Fibroblast of skin of left biceps (primary cell): Measurements from ENCODE around the gene L1CAM.

ENCODE experiments used
- DNase-seq, 2 experiments: peaks; one replicate each; pipeline ENCODE4 v3.0.0-alpha.2; 2013; ENCODE audit warnings: low read depth in 2 of 2

The L1CAM gene

DNA sequence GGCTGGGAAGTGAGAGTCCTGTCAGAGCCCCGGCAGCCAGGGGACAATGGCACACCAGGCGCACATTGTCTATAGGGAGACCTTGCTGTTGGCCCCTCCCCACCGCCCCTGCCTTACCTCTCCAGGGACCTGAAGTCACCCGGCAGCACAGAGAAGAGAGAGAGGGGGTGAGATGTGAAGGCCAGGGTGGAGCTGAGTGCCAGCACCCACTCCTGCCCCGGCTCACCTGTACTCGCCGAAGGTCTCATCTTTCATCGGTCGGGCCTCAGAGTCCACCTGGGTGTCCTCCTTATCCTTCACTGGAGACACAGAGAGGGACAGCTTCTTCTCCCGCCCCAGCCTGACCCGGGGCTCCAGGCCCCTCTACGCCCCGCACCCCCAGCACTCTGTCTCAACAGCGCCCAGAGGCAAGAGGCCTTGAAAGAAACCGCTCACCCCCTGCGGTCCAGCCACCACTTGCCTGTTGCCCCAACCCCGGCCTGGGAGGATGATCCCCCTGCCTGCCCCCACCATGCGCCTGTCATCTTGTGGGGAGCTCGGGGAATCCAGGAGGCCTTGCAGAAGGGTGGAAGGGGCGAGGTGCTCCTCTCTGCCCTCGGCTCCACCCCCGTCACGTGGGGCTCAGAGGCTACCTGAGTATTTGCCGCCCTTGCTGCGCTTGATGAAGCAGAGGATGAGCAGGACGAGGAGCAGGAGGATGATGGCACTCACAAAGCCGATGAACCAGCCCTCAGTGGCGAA is 22.6 kb downstream of the L1CAM start:
- no peak for DNase-seq

DNA sequence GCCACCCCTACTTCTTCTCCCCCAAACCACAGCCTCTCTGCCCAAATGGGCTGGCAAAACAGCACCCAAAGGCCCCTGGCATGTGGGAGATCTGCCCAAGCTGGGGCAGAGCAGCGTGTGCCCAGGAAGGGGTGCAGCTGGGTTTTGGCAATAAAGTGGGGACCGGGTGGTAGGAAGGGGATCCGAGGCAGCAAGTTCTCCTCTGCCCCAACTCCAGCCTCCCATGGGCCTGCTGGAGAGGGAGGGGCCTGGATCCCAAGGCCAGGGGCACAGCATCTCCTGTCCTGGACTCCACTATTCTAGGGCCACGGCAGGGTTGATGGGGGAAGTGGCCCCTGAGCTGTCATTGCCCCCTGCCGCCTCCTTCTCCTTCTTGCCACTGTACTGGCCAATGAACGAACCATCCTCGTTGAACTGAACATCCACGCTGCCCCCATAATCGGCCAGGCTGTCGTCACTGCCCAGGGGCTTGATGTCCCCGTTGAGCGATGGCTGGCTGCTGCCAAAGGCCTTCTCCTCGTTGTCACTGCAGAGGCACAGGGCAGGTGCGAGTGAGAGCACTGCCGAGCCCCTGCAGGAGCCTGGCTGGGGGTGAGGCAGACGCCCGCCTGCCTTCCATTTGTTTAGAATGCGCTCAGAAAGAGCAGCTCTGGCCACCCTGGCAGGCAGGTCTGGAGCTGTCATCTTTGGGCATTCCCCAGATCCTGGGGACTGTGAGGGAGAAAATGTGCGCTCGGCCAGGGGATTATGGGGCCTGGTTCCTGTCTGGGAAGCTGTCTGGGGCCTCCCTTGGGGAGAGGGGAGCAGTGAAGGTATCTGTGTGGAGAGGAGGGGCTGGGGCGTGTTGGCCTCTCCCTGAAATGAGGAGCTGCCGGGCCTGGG is 23.4 kb downstream of the L1CAM start:
- no peak for DNase-seq

DNA sequence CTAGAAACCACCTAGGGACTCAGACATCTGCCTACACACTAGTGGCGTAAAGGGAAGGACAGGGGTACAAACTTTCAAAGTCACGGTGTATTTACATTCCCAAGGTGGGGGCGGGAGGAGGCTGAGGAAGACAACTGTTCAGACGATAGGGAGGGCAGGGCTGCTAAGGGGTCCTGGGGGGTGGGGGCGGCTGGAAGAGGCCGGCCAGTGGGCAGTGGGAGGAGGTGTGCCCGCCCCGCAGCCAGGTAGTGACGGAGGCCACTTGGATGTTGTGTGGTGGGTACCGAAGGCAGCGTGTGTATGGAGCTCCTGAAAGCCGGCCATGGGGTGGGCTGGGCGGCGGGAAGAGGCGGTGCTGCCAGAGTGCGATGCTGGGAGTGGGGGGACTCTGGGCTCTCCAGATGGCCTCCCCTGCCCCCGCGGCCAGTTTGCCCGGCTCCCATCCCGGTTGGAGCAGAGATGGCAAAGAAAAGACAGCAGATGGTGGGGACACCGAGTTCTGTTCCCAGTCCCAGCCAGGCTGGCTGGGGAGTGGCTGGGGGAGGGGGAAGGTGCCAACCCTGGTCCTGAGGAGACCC is 24.2 kb downstream of the L1CAM start:
- no peak for DNase-seq

GRCh38 chrX:153861151-153861550 is 24.8 kb downstream of the L1CAM start:
- DNase-seq = no peak

DNA sequence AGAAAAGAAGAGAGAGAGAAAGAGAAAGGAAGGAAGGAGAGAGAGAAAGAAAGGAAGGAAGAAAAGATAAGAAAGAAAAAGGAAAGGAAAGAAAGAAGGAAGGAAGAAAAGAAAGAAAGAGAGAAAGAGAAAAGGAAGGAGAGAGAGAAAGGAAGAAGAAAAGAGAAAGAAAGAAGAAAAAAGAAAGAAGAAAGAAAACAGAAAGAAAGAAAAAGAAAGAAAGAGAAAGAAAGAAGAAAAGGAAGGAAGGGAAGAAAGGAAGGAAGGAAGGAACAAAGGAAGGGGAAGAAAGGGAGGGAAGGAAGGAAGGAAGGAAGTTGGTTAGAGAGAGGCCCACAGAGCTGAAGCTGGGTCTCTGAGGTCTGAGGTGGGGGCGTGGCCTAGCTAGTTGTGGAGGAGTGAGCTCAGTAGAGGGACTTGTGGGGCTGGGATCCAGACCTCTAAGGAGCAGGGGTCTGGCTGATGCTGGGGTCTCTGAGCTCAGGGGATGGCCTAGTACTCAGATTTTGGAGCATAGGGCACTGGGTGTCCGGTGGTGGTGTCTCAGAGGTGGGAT is 28.5 kb downstream of the L1CAM start:
- DNase-seq = no peak

GRCh38 chrX:153854702-153855101 is 31.3 kb downstream of the L1CAM start:
- DNase-seq = no peak

- DNase-seq = no peak
Measured at GRCh38 chrX:153853902-153854267, 32.1 kb downstream of the L1CAM start.

- no peak for DNase-seq
Measured at GRCh38 chrX:153853180-153853901, 32.6 kb downstream of the L1CAM start.

GRCh38 chrX:153851981-153852380 is 34.0 kb downstream of the L1CAM start:
- no peak for DNase-seq

DNA sequence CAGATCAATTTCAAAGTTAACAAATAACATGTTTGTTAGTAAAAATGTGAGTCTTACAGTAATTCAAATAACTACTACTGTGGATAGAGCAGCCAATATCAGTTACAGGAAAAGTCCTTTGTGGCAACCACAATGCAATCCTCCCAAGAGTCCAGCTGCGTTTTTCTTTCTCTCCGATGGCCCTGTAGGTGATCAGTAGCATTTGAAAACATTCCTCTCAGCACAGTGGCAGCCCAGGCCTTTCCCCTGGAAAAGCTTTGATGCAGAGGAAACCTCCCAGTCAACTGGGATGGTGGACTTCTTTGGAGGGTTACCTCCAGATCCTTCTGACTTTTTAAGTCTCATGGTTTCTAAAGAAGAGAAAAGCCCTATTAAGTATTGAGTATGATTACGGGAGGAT is 37.6 kb downstream of the L1CAM start:
- no peak for DNase-seq

GRCh38 chrX:153845842-153846241 is 40.1 kb downstream of the L1CAM start:
- DNase-seq = no peak

- DNase-seq = no peak
Measured at GRCh38 chrX:153845195-153845594, 40.8 kb downstream of the L1CAM start.

DNA sequence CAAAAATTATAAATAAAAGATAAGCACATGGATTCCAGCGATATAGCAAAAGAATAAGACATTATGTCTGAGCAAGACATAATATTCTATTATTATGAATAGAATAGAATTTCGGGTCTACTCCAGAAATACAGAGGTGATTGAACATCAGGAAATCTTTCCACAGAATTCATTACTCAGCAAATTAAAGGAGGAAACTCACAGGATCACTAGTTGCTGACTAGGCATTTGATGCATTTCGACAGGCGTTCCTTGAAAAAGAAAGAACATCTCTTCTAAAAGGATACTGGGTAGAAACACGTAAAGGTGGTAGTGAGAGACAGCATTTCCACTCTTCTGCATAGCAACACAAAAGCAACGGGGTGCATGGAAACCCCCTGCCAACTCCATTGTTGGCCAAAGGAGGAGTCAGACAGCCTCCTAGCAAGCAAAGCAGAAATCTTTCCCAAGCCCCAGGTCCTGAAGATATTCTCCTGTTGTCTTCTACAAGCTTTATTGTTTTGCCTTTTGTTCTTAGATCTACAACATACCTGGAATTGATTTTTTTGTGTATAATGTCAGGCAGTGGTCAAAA is 41.4 kb downstream of the L1CAM start:
- no peak for DNase-seq

DNA sequence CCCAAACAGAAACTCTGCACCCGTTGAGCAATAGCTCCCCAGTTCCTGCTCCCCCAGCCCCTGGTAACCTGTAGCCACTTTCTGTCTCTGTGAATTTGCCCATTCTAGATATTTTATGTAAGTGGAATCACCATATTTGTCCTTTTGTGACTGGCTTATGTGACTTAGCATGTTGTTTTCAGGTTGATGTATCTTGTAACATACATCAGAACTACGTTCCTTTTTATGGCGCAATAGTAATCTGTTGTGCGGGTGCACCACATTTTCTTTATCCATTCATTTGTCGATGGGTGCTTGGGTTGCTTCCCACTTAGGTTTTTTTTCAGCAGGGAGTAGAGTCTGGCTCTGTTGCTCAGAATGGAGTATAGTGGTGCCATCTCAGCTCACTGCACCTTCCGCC is 49.1 kb downstream of the L1CAM start:
- no peak for DNase-seq

GRCh38 chrX:153832728-153833127 is 53.2 kb downstream of the L1CAM start:
- no peak for DNase-seq

DNA sequence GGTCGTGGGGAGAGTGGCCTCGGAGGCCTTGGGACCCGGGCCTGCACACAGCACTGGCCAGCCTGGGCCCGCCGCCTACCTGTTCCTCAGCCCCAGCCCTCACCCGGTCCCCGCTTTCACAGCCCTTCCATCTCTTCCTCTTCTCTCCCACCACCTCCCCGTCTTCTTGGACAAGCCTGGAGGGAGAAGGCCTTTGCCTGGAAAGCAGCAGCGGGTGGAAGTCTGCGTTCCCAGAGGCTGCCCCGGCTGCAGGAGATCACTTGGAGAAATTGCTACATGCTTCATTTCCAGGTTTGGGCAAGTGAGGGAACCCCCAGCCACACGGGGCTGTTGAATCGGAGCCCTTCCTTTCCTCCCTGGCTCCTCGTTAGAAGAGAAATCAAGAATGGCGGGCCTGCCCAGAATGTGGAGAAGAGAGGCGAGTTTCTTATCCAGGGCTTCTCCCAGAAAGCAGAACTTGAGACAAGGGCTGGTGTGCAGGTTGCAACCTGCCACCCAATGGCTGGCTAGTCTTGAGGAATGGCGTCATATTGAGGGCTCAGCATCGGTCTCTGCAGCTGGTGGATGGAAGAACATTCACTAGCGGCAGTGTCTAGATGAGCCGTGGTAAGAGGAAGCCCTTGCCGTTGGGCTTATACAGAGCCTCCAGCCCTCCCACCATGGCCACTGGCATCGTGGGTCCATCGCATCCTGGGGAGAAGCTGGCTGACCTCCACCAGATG is 54.4 kb downstream of the L1CAM start:
- DNase-seq = no peak

- no peak for DNase-seq
Measured at GRCh38 chrX:153830640-153831428, 55.1 kb downstream of the L1CAM start.

DNA sequence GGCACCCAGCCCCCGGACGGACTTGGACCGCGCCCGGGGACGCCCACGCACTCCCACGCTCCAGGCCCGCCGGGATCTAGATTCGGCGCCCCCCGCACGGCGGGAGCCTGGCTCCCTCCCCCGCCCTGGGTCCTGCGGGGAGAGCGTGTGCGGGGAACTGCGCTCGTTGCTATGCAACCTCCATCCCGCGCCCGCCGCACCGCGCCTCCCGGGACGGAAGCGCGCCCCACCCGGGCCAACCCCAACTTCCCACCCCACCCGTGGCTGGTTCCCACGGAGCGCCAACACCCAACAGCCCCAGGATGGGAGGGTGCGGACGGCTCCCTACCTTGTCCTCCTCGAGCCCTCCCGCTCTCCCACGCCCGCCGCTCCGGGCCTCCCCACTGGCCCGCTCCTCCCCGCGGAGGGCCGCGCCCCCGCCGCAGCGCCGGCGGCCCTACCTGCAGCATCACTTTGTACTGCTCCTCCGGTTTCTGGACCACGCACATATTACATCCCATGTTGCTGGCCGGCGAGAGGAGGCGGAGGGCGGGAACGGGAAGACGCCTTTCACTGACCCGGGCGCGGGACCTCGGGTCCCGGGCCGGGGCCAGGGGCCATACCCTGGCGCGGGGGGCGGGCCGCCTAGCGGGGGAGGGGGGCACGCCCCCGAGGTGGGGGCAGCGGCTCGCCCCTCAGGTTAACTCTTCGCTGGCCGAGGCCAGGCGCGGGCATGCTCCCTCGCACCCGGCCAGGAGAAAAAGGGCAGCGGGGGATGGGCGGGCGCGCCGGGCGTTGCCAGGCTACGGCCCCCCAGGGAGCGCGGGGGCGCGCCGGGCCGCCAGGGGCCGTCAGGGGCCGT is 56.0 kb downstream of the L1CAM start, which contains the start of gene PDZD4:
TSS of gene PDZD4 (minus strand) at position 746 of the 841 bp plus-strand sequence. CDS start at position 500, 246 bp downstream.
- DNase-seq = no peak

GRCh38 chrX:153829549-153829798 is 56.5 kb downstream of the L1CAM start:
- DNase-seq = no peak
